Measurements from ENCODE around the gene AFF3. TPM values are rescaled to one million over a fixed set of nuclear protein-coding genes. Genes with fewer than 3 reads are reported as not detected.

Gene AFF3, protein sequence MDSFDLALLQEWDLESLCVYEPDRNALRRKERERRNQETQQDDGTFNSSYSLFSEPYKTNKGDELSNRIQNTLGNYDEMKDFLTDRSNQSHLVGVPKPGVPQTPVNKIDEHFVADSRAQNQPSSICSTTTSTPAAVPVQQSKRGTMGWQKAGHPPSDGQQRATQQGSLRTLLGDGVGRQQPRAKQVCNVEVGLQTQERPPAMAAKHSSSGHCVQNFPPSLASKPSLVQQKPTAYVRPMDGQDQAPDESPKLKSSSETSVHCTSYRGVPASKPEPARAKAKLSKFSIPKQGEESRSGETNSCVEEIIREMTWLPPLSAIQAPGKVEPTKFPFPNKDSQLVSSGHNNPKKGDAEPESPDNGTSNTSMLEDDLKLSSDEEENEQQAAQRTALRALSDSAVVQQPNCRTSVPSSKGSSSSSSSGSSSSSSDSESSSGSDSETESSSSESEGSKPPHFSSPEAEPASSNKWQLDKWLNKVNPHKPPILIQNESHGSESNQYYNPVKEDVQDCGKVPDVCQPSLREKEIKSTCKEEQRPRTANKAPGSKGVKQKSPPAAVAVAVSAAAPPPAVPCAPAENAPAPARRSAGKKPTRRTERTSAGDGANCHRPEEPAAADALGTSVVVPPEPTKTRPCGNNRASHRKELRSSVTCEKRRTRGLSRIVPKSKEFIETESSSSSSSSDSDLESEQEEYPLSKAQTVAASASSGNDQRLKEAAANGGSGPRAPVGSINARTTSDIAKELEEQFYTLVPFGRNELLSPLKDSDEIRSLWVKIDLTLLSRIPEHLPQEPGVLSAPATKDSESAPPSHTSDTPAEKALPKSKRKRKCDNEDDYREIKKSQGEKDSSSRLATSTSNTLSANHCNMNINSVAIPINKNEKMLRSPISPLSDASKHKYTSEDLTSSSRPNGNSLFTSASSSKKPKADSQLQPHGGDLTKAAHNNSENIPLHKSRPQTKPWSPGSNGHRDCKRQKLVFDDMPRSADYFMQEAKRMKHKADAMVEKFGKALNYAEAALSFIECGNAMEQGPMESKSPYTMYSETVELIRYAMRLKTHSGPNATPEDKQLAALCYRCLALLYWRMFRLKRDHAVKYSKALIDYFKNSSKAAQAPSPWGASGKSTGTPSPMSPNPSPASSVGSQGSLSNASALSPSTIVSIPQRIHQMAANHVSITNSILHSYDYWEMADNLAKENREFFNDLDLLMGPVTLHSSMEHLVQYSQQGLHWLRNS (N-terminal part only)
- total RNA-seq, result 10 to 100 TPM in 1 of 2 donors, 1 to 10 TPM in 1; 9.9 to 20.1 TPM

DNA sequence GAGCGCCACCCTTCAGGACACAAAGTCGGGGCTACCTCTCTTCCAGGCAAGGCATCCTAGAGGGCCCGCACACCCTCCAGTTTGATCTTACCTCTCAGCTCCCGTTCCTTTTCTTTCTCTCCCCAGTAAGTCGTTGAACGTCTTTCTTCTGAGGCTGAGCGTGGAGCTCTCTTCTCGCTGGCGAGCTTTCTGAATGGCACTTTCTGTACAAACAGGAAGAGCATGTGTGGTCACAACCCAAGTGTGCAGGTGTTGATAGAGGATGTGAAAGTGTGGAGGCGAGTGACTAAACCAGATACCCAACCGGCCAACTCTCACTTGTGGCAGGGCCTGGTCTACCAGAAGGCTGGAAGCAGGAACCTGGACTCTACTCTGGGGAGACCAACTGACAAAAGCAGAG is at the start of gene AFF3:
TSS of gene AFF3 (minus strand) at position 198 of the 400 bp plus-strand sequence. CDS start 38,136 bp downstream, outside the sequence.
- DNase-seq (ENCODE audit: low spot score) (no peak), ATAC-seq (ENCODE audit: insufficient number of reproducible peaks, low FRiP score, low read depth) (no peak)
- TF ChIP-seq, protein P1, sequence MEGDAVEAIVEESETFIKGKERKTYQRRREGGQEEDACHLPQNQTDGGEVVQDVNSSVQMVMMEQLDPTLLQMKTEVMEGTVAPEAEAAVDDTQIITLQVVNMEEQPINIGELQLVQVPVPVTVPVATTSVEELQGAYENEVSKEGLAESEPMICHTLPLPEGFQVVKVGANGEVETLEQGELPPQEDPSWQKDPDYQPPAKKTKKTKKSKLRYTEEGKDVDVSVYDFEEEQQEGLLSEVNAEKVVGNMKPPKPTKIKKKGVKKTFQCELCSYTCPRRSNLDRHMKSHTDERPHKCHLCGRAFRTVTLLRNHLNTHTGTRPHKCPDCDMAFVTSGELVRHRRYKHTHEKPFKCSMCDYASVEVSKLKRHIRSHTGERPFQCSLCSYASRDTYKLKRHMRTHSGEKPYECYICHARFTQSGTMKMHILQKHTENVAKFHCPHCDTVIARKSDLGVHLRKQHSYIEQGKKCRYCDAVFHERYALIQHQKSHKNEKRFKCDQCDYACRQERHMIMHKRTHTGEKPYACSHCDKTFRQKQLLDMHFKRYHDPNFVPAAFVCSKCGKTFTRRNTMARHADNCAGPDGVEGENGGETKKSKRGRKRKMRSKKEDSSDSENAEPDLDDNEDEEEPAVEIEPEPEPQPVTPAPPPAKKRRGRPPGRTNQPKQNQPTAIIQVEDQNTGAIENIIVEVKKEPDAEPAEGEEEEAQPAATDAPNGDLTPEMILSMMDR (IDR thresholded peaks at IDR 0.05), result no peak
- Histone ChIP-seq H3K27me3 (replicated peaks; ENCODE audit: insufficient read depth) (no peaks in the 10 kb centered on the region), H3K9me3 (no peaks in the 10 kb centered on the region), H3K36me3 (no peaks in the 10 kb centered on the region), H3K27ac (no peak within 1 kb of the TSS), H3K4me1 (ENCODE audit: control insufficient read depth in 1 of 2, low read depth in 2 of 2) (no peaks in the 10 kb centered on the region), H3K4me3 (no peak within 1 kb of the TSS)

DNA sequence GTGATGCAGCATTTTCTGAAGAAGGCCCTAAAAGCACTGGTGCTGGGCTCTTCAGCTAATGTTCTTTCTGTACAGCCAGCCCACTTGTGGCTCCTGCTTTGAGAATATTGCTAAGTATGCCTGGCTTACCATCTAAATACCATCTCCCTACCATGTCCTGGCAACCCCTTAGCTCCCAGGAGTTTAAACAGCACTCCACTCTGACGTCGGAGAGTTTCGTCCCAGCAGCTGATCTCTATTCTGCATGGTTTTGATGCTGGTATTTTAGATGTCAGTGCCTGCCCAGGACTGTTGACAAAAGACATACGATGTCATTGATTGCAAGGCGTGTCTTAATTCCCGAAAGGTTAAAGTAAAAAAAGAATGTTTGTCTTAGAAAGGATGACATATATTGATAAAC is 47.0 kb upstream of the AFF3 start:
- H3K4me3 ChIP-seq, result no peak overlapping the region
- no peaks in the 10 kb centered on the region for H3K27me3 ChIP-seq (replicated peaks; ENCODE audit: insufficient read depth)
- peaks cover 13 to 24% of the 10 kb centered on the region in 2 donors for H3K4me1 ChIP-seq (ENCODE audit: control insufficient read depth in 1 of 2, low read depth in 2 of 2)
- DNase-seq (ENCODE audit: low spot score) (no peak), ATAC-seq (ENCODE audit: insufficient number of reproducible peaks, low FRiP score, low read depth) (no peak)
- TF ChIP-seq, protein P1 (IDR thresholded peaks at IDR 0.05), result no peak
- H3K9me3 ChIP-seq, result no peaks in the 10 kb centered on the region
- H3K27ac ChIP-seq, result no peak overlapping the region
- no peaks in the 10 kb centered on the region for H3K36me3 ChIP-seq

DNA sequence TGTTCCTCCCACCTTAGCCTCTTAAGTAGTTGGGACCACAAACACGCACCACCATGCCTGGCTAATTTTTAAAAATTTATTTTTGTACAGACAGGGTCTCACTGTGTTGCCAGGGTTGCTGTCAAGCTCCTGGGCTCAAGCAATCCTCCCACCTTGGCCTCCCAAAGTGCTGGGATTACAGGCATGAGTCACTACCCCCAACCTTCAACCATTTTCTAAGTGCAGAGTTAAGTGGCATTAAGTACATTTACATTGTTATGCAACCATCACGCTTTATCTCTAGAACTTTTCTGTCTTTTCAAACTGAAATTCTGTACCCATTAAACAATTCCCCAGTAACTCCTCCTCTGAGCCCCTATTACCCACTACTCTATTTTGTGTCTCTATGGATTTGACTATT is 45.9 kb upstream of the AFF3 start:
- Histone ChIP-seq H3K27me3 (replicated peaks; ENCODE audit: insufficient read depth) (no peaks in the 10 kb centered on the region), H3K4me1 (ENCODE audit: control insufficient read depth in 1 of 2, low read depth in 2 of 2) (peaks cover 6 to 13% of the 10 kb centered on the region in 2 donors), H3K4me3 (no peak overlapping the region), H3K9me3 (no peaks in the 10 kb centered on the region), H3K27ac (no peak overlapping the region), H3K36me3 (no peaks in the 10 kb centered on the region)
- no peak for ATAC-seq (ENCODE audit: insufficient number of reproducible peaks, low FRiP score, low read depth)
- no peak for DNase-seq (ENCODE audit: low spot score)
- TF ChIP-seq, protein P1 (IDR thresholded peaks at IDR 0.05), result no peak

DNA sequence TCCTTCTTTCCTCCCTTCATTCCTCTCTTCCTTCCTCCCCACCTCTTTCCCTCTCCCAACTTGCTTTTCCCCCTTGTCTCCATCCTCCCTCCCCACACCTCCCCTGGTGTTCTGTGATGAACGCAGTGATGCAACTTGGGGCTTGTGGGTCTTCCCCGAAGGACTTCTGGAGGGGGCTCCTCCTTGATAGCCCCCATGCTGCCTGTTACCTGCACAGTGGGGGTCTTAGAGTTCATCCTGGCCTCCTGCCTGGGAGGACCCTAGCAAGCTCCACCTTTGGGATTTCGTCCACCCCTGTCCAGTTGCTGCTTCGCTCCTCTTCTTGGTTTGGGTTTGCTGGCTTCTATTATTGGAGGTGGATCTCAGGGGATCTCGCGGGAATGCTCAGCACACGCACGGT is 43.7 kb upstream of the AFF3 start:
- no peak for ATAC-seq (ENCODE audit: insufficient number of reproducible peaks, low FRiP score, low read depth)
- Histone ChIP-seq H3K27ac (no peak overlapping the region), H3K9me3 (no peaks in the 10 kb centered on the region), H3K4me1 (ENCODE audit: control insufficient read depth in 1 of 2, low read depth in 2 of 2) (no peaks in the 10 kb centered on the region), H3K4me3 (no peak overlapping the region), H3K36me3 (no peaks in the 10 kb centered on the region), H3K27me3 (replicated peaks; ENCODE audit: insufficient read depth) (no peaks in the 10 kb centered on the region)
- TF ChIP-seq, protein P1 (IDR thresholded peaks at IDR 0.05), result no peak
- DNase-seq (ENCODE audit: low spot score), result no peak
